ENCODE measurements around the gene THOC1.

Gene THOC1

GRCh38 chr18:181711-182110 lies 86.1 kb downstream of the THOC1 start:
- POLR2A ChIA-PET = no interaction called here
- TF ChIP-seq, protein P1, sequence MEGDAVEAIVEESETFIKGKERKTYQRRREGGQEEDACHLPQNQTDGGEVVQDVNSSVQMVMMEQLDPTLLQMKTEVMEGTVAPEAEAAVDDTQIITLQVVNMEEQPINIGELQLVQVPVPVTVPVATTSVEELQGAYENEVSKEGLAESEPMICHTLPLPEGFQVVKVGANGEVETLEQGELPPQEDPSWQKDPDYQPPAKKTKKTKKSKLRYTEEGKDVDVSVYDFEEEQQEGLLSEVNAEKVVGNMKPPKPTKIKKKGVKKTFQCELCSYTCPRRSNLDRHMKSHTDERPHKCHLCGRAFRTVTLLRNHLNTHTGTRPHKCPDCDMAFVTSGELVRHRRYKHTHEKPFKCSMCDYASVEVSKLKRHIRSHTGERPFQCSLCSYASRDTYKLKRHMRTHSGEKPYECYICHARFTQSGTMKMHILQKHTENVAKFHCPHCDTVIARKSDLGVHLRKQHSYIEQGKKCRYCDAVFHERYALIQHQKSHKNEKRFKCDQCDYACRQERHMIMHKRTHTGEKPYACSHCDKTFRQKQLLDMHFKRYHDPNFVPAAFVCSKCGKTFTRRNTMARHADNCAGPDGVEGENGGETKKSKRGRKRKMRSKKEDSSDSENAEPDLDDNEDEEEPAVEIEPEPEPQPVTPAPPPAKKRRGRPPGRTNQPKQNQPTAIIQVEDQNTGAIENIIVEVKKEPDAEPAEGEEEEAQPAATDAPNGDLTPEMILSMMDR (IDR thresholded peaks at IDR 0.05; ENCODE audit: control extremely low read depth, extremely low read depth, low read depth, missing control alignments) = no peak
- no peak for DNase-seq (ENCODE audit: extremely low spot score)
- CTCF ChIA-PET = interaction anchor here (0.9 kb wide), 1 partner anchor 12 kb away, joined by 3 read pairs; no protein-coding TSS in a partner anchor

DNA sequence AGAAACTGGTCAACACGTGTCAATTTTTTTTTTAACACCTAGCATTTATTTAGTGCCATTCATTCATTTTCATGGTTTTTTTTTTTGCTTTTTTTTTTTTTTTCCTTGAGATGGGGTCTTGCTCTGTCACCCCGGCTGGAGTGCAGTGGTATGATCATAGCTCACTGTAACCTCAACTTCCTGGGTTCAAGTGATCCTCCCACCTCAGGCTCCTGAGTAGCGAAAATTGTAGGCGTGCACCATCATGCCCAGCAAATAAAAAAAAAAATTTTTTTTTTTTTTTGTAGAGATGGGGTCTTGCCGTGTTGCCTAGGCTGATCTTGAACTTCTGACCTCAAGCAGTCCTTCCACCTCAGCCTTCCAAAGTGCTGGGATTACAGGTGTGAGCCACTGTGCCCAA lies 88.3 kb downstream of the THOC1 start:
- TF ChIP-seq, protein P1 (IDR thresholded peaks at IDR 0.05; ENCODE audit: control extremely low read depth, extremely low read depth, low read depth, missing control alignments) = no peak
- POLR2A ChIA-PET = no interaction called here
- no peak for DNase-seq (ENCODE audit: extremely low spot score)
- CTCF ChIA-PET = no interaction called here

DNA sequence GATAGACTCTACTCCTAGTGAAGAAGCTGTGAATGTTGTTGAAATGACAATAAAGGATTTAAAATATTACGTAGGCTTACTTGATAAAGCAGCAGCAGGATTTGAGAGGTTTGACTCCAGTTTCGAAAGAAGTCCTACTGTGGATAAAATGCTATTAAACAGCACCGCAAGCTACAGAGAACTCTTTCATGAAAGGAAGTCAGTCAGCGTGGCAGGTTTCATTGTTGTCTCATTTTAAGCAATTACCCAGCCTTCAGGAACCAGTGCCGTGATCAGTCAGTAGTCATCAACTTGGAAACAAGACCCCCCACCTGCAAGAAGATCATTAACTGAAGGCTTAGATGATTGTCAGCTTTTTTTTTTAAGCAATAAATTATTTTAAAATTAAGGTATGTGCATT lies 95.5 kb downstream of the THOC1 start:
- TF ChIP-seq, protein P1 (IDR thresholded peaks at IDR 0.05; ENCODE audit: control extremely low read depth, extremely low read depth, low read depth, missing control alignments) = no peak
- ChIA-PET POLR2A (no interaction called here), CTCF (interaction anchor here (1.1 kb wide), 2 partner anchors 17 to 28 kb away, joined by 3 read pairs; no protein-coding TSS in a partner anchor)
- no peak for DNase-seq (ENCODE audit: extremely low spot score)

Measured in GM10248 (cell line).